SJSA1 (cell line): ENCODE results near the gene COPB2. TPM values are rescaled to one million over a fixed set of nuclear protein-coding genes. Genes with fewer than 3 reads are reported as not detected.
A peak's percentile ranks its signal among the peaks of the same experiment; 100 is the strongest.

ENCODE experiments used
- DNase-seq, 2 experiments: peaks; one replicate each; pipeline ENCODE4 v3.0.0-alpha.2; 2015 to 2020; ENCODE audit warnings: low spot score in 2 of 2, low read depth in 1 of 2
- H3K27ac ChIP-seq: fragments of 250-450 bp; sonication (Bioruptor Pico); 2 replicates; pipeline ENCODE4 v1.5.1; 2020; ENCODE audit warnings: mild to moderate bottlenecking, moderate library complexity
- H3K27me3 ChIP-seq: fragments of 250-450 bp; sonication (Bioruptor Pico); replicated peaks from 2 replicates; pipeline ENCODE4 v1.5.1; 2020; ENCODE audit warnings: mild to moderate bottlenecking, moderate library complexity
- H3K36me3 ChIP-seq: fragments of 250-450 bp; sonication (Bioruptor Pico); 2 replicates; pipeline ENCODE4 v1.5.1; 2020; ENCODE audit warnings: mild to moderate bottlenecking
- H3K4me1 ChIP-seq: fragments of 250-450 bp; sonication (Bioruptor Pico); replicated peaks from 2 replicates; pipeline ENCODE4 v1.6.1; 2021; ENCODE audit warnings: mild to moderate bottlenecking
- H3K4me3 ChIP-seq: fragments of 250-450 bp; sonication (Bioruptor Pico); 2 replicates; pipeline ENCODE4 v1.5.1; 2020; ENCODE audit warnings: mild to moderate bottlenecking
- H3K9me3 ChIP-seq: fragments of 250-450 bp; sonication (Bioruptor Pico); replicated peaks from 2 replicates; pipeline ENCODE4 v1.5.1; 2020; ENCODE audit warnings: mild to moderate bottlenecking
- total RNA-seq: library from RNA; depleted of rRNA; stranded (reverse); fragments of >200 nt; shearing (Covaris generic); gene quantifications from 2 replicates; pipeline ENCODE4 v1.2.3, GENCODE V29; 2014

COPB2 gene
- total RNA-seq, 1 experiment from 2014 or later = 126 TPM

GRCh38 chr3:139329364-139329850, 60.0 kb downstream of the COPB2 start:
- Histone ChIP-seq H3K36me3 (no peaks in the 10 kb centered on the region), H3K27me3 (peaks cover 8% of the 10 kb centered on the region), H3K4me3 (no peak overlapping the region), H3K27ac (no peak overlapping the region), H3K9me3 (no peaks in the 10 kb centered on the region), H3K4me1 (peaks cover 7% of the 10 kb centered on the region)
- peak; percentile 79 to 87 for DNase-seq

DNA sequence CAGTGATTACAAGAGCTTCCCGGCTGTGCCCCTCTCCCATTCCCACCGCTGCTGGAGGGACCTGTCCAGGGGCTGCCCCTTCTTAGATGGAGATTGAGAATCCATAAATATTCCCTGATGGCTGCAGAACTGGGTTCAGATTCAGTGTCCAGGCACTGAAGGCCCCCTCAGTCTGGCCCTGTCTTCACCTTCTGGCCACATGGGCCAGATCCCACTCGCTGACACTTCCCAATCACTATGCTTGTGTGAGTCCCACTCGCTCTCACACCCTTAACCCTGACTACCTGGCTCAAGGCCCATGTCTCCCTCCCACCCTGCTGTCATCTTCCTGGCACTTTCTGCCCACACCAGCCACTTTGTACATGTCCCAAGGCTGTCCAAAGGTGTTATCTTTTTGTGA, 61.1 kb downstream of the COPB2 start:
- Histone ChIP-seq H3K9me3 (no peaks in the 10 kb centered on the region), H3K27ac (no peak overlapping the region), H3K4me3 (no peak overlapping the region), H3K27me3 (peaks cover 8% of the 10 kb centered on the region), H3K4me1 (peaks cover 7% of the 10 kb centered on the region), H3K36me3 (no peaks in the 10 kb centered on the region)
- no peak for DNase-seq

GRCh38 chr3:139327861-139328260, 61.6 kb downstream of the COPB2 start:
- Histone ChIP-seq H3K27me3 (peaks cover 8% of the 10 kb centered on the region), H3K36me3 (no peaks in the 10 kb centered on the region), H3K4me1 (peaks cover 7% of the 10 kb centered on the region), H3K9me3 (no peaks in the 10 kb centered on the region), H3K4me3 (no peak overlapping the region), H3K27ac (no peak overlapping the region)
- no peak for DNase-seq

DNA sequence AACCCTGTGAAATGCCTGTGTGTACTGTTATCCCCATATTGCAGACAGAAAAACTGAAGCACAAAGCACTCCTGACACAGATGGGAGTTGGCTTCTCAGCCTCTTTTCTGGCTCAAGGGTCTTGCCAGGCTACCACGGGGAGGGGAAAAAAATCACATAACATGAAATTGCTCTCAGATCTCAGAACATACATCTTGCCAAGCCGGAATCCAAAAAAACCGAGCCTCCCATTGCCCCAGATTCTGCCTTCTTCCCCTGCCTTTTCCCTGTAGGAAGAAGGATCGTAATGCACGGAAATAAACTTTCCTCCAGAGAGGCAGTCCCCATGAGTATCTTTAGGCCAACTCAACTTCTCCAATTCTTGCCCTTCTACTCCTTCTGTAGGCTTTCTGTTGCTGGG, 62.2 kb downstream of the COPB2 start:
- H3K36me3 ChIP-seq = no peaks in the 10 kb centered on the region
- no peak for DNase-seq
- no peaks in the 10 kb centered on the region for H3K9me3 ChIP-seq
- H3K27ac ChIP-seq = no peak overlapping the region
- H3K4me3 ChIP-seq = no peak overlapping the region
- H3K27me3 ChIP-seq = peaks cover 2% of the 10 kb centered on the region; the same call in 1 of the 2 replicates
- H3K4me1 ChIP-seq = peaks cover 7% of the 10 kb centered on the region

DNA sequence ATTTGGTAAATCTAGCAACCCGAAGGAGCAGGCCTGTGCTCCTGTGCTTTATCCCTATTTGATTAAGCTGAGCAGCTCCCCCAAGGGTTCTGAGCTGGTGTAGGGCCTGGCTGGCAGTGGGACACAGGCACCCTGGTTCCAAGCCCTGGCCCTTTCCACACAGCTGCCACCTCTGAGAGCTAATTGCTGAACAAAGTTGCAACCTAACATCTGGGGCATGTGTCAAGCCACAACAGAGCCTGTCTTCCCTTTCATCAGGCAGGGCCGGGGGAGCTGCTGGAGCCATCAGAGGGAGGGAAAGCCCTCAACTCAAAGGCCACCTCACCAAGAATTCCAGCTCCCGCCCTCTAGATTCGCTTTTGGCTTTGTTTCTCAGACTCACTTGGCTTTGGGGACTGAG, 62.7 kb downstream of the COPB2 start:
- DNase-seq = no peak
- Histone ChIP-seq H3K27me3 (no peaks in the 10 kb centered on the region; the same call in 1 of the 2 replicates), H3K4me3 (no peak overlapping the region), H3K36me3 (no peaks in the 10 kb centered on the region), H3K4me1 (peaks cover 7% of the 10 kb centered on the region), H3K9me3 (no peaks in the 10 kb centered on the region), H3K27ac (no peak overlapping the region)

DNA sequence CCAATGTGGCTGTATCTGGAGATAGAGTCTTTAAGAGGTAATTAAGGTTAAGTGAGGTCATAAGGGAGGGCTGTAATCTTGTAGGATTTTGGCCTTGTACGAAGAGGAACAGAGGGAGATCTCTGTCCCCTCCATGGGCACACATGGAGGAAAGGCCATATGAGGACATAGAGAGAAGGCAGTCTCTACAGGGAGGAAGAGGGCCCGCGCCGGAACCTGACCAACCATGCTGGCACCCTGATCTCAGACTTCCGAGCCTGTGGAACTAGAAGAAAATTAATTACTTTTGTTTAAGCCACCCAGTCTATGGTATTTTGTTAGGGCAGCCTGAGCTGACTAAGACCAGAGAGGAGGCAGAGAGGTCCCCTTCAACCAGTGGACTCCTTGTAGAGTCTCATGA, 63.3 kb downstream of the COPB2 start:
- Histone ChIP-seq H3K27me3 (no peaks in the 10 kb centered on the region), H3K4me1 (peaks cover 7% of the 10 kb centered on the region), H3K27ac (no peak overlapping the region), H3K4me3 (no peak overlapping the region), H3K9me3 (no peaks in the 10 kb centered on the region), H3K36me3 (no peaks in the 10 kb centered on the region)
- no peak for DNase-seq

- peaks cover 13% of the 10 kb centered on the region for H3K4me1 ChIP-seq
- H3K4me3 ChIP-seq = no peak overlapping the region
- H3K27ac ChIP-seq = no peak overlapping the region
- DNase-seq = no peak
- no peaks in the 10 kb centered on the region for H3K36me3 ChIP-seq
- H3K9me3 ChIP-seq = no peaks in the 10 kb centered on the region
- no peaks in the 10 kb centered on the region for H3K27me3 ChIP-seq
These were observed 63.9 kb downstream of the COPB2 start for GRCh38 chr3:139325551-139325950.

GRCh38 chr3:139324456-139324855, 65.0 kb downstream of the COPB2 start:
- Histone ChIP-seq H3K36me3 (no peaks in the 10 kb centered on the region), H3K4me1 (peaks cover 24% of the 10 kb centered on the region), H3K27ac (no peak overlapping the region), H3K4me3 (no peak overlapping the region), H3K27me3 (no peaks in the 10 kb centered on the region), H3K9me3 (no peaks in the 10 kb centered on the region)
- DNase-seq = no peak

DNA sequence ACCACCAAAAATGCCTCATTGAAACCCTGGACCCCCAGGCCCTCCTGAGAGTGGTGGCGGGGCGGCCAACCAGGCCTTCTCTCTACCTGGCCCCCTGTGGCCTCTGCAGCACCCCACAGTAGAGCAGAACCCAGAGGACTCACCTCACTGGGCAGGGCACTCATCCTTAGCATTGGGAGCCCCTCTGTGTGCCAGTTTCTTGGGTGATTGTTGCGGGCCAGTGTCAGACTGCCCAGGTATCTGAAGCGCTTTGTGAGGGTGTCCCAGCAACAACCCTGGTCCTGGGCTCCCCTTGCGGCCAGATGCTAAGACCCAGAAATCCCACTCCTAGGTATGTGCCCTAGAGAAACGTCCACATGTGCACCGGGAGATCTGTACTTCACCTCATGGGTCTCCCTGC, 66.3 kb downstream of the COPB2 start:
- Histone ChIP-seq H3K36me3 (no peaks in the 10 kb centered on the region), H3K4me1 (peaks cover 24% of the 10 kb centered on the region), H3K27me3 (no peaks in the 10 kb centered on the region), H3K9me3 (no peaks in the 10 kb centered on the region), H3K4me3 (no peak overlapping the region), H3K27ac (no peak overlapping the region)
- no peak for DNase-seq

DNA sequence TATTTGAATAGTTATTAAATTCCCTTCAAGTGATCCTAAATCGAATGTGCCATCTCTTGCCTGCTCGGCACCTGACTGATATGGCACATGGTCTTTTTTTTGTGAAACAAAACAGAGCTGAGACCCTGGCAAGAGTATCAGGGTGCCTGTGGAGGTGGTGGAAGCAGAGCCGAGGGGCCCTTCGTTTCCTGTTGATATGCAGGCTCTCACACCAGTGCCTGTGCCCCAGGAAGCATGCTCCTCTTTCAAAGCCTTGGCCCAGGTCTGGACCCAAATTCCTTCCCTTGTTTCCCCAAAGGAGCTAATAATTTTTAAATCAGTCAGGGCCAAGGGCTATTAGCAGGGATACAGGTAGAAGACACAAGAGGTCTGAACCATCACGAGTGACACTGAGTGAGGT, 67.1 kb downstream of the COPB2 start:
- no peaks in the 10 kb centered on the region for H3K27me3 ChIP-seq
- H3K4me3 ChIP-seq = no peak overlapping the region
- no peak for DNase-seq
- H3K4me1 ChIP-seq = peaks cover 25% of the 10 kb centered on the region
- no peaks in the 10 kb centered on the region for H3K36me3 ChIP-seq
- H3K9me3 ChIP-seq = no peaks in the 10 kb centered on the region
- no peak overlapping the region for H3K27ac ChIP-seq

GRCh38 chr3:139320551-139321309, 68.7 kb downstream of the COPB2 start:
- no peak for DNase-seq
- H3K9me3 ChIP-seq = no peaks in the 10 kb centered on the region
- no peaks in the 10 kb centered on the region for H3K27me3 ChIP-seq
- peaks cover 25% of the 10 kb centered on the region for H3K4me1 ChIP-seq
- no peak overlapping the region for H3K4me3 ChIP-seq
- H3K27ac ChIP-seq = no peak overlapping the region
- no peaks in the 10 kb centered on the region for H3K36me3 ChIP-seq

DNA sequence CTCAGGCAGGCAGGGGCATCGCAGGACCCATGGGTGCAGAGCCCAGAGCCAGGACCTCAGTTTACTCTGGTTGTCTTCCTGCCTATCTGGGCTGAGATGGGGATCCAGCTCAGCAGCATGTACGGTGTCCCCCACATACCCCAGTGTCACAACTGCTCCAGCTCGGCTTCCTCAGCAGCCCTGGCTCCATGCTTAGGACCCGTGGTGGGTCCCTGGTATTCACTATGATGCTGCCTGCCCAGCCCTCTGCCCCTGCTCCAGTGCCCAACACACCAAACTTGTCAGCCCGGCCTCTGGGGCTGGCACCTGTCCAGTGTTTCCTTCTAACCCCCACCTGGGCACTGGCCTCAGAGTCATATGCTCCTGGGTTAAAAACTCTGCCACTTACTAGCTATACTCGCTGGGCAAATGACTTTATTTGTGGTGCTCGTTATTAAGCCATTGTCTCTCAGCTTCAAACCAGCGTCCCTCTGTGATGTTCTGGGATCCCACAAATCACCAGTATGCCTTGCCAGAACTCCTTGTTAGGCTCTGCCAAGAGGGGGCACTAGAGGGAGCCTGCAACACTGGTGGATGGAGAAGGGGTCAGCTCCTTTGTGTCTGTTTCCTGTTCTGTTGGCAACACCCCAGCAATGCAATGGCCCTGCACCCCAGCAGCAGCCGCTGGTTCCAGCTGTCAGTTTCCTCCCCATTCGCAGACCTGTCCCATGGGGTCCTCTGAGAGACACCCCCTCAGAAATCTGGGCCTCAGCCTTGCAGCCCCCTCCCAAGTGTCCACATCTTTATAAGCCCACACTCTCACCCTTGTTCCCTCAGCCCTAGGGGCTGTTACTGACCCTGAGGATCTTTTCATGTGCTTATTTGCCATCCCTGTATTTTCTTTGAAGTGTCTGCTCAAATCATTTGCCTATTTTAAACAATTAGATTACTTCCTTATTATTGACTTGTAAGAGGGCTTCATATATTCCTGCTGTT, 69.7 kb downstream of the COPB2 start:
- no peaks in the 10 kb centered on the region for H3K9me3 ChIP-seq
- peaks cover 25% of the 10 kb centered on the region for H3K4me1 ChIP-seq
- H3K27ac ChIP-seq = no peak overlapping the region
- DNase-seq = no peak
- H3K27me3 ChIP-seq = no peaks in the 10 kb centered on the region
- H3K36me3 ChIP-seq = no peaks in the 10 kb centered on the region
- no peak overlapping the region for H3K4me3 ChIP-seq

DNA sequence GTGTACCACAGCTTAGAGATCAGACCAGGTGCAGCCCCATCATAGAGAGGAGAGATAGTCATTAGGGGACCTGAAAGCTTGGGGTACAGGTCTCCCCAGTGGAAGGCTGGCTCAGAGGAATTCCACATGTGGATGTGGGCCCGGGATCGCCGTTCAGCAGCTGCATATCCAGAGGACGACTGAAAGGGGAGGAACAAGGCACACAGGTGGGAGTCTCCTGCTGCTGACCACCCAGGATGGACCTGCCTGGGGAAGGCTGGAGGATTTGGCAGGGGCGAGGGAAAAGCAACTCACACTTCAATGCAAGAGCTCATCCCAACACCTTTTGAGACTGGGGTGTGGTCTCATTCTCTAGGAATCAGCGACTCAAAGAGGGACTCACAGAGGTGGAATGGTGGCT, 70.6 kb downstream of the COPB2 start:
- Histone ChIP-seq H3K4me1 (peaks cover 25% of the 10 kb centered on the region), H3K4me3 (no peak overlapping the region), H3K27ac (no peak overlapping the region), H3K27me3 (no peaks in the 10 kb centered on the region), H3K36me3 (no peaks in the 10 kb centered on the region), H3K9me3 (no peaks in the 10 kb centered on the region)
- DNase-seq = no peak

DNA sequence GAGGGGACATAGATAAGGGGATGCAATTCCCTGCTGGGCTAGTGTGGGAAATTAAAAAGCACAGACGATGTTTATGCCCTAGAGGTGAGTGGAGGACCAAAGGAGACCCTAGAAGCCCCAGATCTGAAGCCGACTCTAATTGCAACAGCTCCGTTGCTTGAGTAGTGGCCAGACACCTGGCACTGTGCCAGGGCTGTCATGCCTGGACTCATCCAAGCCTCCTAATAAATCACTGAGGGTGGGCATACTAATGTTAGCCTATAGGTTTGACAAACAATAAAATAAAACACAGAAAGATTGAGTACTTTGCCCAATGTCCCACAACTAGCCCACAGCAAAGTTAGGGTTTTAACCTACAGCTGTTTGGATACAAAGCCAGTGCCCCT, 71.0 kb downstream of the COPB2 start:
- Histone ChIP-seq H3K9me3 (no peaks in the 10 kb centered on the region), H3K27ac (no peak overlapping the region), H3K4me1 (peaks cover 28% of the 10 kb centered on the region), H3K36me3 (no peaks in the 10 kb centered on the region), H3K4me3 (no peak overlapping the region), H3K27me3 (no peaks in the 10 kb centered on the region)
- no peak for DNase-seq
